Activated CD8-positive, alpha-beta memory T cell treated with anti-CD3 and anti-CD28 coated beads for 48 hours (primary cell): ENCODE measurements around the gene THBS3.
"Not testable (repeated sequence)": the region's sequence is repeated elsewhere in the genome, so short reads cannot be mapped to it uniquely, and the experiment has no call there.

ENCODE experiments used
- DNase-seq, 3 experiments: peaks; one replicate each; pipeline ENCODE4 v3.0.0-alpha.2; 2020; ENCODE audit warnings: low read depth in 2 of 3, low spot score in 2 of 3

The THBS3 gene

DNA sequence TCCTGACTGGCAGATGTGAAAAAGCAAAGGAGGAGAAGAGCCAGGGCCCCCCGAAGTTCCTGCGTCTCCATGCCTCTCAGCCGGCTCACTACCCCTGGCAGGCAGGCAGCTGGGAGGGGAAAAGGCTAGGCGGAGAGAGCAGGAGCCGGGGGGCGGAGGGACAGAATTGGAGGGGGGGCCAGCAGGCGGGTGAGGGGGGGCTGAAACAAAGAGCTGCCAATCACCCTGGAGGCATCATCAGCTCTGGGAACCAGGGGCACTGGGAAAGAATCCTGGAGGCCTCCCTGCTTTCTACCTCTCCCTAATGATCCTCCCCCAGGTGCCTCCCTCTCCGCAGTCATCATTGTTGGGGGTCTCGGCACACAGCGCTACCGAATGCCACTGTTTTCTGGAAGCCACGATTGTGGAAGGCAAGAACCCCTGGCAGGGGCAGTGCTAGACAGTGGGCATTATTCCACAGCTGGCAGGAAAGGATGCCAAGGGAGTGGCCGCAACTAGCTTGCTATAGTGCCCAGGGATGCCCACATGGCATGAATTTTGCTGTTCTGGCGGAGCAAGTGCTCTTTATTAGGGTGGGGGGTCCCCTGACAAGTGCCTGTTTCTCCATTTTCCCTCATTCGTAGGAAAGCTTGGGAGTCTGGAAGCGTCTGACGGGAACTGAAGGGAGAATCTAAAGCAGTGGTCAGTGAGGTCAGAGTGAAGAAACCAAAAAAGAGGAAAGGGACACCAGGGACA lies at the start of gene THBS3:
Gene THBS3 (minus strand): TSS at position 92 of the 735 bp plus-strand sequence. CDS start 21 bp downstream, at position 71.
- DNase-seq: no peak

DNA sequence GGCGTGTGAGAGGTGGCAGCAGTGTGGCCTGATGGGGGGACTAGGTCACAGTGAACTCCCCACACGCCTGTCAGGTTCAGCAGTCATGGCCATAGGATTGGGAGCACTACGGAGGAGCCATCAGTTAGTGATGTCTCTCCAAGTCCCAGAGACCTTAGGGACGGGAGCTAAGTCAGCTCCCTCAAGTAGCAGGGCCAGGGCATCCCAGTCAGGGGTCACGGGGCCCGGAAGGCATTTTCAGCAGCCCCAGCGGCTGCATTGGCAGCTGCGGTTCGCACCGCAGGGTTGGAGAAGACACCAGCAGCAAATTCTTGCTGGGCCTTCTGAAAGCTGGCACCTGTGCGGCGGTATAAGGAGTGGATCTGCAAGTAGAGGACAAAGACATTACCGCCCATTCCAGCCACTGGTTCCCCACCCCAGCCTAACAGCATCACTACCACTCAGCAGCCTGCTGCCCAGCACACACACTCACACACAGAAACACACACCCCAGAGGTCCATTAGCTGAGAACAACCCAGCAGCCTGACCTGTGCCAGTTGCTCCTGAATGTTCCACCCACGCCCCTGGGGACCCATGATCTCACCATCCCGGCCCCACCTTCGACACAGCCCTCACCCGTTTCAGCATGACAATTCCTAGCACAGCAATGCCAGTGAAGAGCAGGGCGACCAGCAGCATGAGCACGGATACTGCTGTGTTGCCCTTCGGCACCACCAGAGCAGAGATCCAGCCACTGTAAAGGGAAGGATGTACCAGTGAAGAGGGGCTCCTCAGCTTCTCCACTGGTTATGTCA lies 48.6 kb upstream of the THBS3 start:
- no peak for DNase-seq

DNA sequence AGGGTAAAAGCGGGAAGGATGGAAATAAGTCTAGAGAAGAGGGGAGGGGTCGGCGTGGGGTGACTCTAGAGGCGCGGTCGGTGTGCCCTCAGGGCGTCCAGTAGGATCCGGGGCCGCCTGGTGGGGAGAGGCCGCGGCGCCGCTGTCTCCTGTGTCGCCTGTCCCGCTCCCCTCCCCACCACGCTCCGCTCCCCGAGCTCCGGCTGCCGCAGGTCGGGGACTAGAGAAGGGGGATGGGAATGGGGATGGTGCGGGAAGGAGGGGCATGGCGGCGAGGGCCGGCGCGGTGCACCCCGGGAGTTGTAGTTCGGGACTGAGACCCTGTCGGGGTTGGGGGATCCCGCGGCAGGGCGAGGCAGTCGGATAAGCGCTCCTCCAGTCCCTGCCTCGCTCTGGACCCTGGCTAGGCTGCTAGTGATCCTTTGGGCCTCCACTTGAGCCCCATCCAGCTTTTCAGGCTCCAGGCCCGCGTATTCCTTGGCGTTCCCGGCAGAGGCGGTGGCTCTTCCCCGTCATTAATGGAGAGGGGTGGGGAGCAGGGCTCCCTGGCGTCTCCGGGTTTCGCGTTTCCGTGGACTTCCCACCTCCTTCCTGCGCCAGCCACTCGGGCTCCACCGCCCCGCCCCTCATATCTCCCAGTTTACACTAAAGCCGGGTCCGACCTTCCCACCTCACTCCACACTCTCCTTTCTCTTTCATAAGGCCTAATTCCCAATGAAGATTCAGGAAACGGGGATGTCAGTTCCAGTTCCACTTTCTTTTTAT lies 47.7 kb upstream of the THBS3 start, which contains the start of gene ENTREP3:
Gene ENTREP3 (minus strand): TSS at position 241 of the 765 bp plus-strand sequence. CDS start 606 bp downstream, outside the sequence.
- peak; percentile 55 to 69 (median 68) for DNase-seq

DNA sequence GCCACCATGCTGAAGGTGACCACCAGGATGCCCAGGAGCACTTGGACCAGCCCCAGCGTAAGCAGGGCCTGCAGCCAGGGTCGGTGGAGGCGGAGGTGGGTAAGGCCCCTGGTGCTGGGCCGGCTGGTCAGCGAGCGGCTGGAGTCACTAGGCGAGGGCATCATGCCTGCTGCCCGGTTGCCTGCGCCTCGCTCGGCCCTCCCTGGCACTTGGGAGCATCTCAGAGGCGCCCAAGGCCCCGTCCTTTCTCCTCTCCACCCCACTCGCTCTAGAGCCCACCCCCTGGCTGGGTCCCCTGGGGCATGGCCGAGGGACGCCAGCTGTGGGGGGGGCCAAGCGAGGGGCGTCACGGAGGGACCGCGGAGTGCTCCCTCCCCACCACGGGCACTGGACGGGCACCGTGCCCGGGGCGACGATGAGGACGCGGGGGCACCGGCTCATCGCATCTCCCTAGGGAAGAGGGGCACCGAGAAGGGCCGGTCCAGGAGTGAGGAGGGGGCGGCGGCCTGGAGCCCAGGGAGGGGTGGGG lies 47.1 kb upstream of the THBS3 start:
- DNase-seq: no peak

DNA sequence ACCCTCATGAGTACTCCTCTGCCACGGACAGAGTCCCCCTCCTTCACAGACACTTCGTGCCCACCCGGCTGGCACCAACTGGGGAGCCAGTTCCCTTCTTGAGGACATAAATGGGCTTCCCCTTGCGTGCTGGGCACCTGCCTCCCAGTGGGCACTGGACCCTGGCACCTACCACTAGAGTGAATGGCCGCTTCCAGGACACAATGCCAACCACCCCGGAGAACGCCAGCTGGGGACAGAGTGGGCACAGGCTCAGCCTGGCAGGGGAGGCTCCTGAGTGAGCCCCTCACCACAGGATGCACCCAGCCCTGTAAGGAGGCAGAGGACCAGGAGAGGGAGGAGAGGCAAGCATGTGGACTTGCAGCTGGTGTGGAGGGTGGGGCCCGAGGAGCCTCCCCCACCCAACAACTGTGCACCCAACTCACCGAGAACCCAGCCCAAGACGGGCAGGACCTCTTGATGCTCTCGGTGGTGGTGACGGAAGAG lies 46.6 kb upstream of the THBS3 start:
- no peak for DNase-seq

DNA sequence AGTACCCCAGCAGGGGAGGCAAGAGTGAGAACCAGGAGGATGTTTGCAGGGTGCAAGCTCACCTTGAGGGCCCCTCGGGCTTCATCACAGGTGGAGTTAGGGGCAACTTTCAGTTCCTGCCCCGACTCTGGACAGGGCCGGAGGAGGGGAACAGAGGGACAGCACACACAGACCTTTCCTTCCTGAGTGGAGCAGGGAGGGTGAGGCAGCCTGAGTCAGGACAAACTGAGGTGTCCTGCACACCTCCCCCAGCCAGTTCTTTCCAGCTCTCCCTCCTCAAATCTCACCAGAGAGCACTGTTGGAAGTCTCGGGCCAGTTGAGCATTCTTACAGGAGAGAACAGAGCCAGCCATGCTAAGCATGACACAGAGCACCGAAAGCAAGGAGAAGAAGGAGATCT lies 46.1 kb upstream of the THBS3 start:
- no peak for DNase-seq

DNA sequence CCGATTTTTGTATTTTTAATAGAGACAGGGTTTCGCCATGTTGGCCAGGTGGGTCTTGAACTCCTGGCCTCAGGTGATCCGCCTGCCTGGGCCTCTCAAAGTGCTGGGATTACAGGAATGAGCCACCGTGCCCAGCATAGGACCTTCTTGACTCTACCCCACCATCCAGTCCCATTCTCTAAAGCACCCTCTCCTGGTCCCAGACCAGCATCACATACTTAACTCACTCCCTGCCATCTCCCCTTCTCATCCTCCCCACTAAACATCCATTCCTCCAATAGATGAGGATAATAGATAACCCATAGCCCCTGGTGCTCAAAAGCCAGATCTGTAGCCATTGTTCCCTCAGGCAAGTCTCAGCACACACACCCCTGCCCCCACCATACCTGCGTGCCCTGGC lies 45.5 kb upstream of the THBS3 start:
- no peak for DNase-seq

DNA sequence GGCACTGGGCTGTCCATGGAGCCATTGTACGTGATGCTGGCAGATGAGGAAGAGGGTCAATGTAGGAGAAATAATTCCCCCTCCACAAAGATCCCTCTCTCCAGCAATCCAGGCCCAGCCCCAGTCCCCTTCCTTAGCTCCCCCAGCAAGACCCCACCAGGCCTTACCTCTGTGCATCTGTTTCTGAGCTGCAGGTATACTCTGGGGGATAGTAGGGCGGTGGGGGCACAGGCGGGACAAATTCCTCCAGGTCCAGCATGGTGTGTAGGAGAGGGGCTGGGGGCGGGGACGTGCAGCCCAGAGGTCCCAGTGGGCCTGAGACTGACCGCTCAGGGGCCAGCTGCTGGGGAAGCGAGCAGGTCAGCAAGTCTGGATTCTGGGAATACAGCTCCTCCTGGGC lies 43.9 kb upstream of the THBS3 start:
- no peak for DNase-seq

DNA sequence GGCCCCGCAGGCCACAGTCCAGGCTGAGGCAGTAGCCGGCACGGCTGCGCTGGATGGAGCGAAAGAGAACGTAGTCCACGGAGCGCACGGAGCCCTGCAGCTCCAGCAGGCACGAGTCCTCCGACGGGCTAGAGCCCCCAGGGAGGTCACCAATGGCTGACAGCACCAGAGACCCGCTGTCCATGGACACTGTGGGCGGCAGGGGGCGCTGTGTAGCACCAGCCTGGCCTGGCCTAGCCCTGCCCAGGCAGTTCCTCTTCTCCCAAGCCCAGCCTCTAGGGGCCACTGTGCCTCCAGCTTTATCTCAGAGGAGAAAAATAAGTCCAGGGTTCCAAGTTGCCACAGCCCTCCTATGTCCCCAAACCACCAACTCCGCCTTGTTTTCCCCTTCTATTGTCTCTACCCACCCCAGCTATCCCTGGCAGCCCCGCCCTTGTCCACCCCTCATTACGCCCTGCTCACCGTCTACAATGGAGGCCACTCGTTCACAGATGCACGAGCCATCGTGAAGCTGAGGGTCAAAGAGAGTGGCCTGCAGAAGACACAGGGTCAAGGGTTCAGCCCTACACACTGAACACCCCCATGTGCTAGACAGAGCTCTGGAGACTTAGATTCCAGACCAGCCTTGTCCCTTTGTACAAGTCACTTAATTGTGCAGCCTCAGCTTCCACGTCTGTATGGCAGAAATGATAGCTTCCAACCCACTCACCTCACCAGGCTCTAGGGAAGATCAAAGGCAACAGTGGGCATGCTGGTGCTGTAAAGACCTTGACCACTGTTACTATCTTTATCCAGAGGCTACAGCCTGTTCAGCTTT lies 43.1 kb upstream of the THBS3 start:
- peak; percentile 87 to 97 (median 96) for DNase-seq

DNA sequence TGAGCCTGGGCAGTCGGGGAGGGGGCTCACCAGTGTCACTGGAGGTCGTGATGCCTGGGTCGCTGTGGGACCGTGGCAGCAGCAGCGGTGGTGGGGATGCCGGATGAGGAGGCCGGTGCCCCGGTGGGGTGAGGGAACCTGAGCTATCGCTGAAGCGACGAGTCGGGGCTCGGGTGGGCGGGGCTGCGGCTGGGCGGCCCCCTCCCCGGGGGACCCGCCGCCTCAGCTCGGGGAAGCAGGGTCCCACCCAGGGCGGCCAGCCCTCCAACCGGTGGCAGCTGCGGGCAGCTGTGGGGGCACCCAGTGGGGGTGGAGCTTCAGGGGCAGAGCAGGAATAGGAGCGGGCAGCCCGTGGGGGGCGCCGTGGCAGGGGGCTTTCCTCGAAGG lies 42.5 kb upstream of the THBS3 start:
- no peak for DNase-seq

DNA sequence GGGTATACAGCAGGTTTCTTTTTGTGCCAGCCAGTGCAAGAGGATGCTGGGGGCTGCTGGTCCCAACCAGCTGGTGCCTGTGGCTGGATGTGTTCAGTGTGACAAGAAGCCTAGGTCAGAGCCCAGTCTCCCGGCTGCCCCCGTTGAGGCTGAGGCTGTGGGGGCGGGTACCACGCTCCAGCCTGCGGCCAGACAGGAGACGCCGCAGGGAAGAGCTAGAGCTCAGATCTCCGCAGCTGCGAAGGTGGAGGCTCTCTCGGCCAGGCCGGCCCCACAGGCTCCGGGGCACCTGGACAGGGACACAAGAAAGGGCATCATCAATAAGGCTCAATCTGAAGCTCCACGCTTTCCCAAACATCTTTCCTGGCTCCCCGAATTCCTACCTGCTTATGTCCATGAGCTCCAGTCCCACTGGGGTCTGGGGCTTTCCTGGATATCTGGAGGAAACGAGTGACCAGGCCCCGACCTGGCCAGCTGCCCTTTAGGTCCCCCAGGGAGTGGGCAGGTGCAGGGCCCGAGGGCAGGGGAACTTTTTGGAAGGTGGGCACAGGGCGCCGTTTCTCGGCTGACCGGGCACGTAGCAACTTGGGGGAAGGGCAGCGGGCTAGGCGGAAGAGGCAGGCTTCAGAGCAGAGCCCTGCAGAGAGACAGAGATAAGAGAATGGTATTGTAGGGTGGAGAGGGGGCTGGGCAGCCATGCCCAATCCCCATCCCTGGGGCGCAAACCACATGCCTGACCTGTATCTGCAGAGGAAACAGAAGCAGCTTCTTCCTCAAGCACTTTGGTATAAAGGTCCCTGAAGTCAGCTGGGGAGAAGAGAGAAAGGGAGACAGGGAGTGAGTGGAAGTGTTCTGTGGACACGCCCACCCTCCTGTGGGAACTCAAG lies 40.2 kb upstream of the THBS3 start:
- no peak for DNase-seq

DNA sequence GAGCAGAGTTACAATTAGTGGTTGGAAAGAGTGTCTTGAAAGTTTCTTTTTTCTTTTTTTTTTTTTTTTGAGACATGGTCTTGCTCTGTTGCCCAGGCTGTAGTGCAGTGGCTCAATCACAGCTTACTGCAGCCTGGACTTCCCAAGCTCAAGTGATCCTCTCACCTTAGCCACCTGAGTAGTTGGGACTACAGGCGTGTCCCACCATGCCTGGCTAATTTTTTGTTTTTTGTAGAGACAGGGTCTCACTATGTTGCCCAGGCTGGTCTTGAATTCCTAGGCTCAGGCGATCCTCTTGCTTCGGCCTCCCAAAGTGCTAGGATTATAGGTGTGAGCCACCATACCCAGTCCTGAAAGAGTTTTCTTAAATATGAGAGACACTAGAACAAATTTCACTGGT lies 39.1 kb upstream of the THBS3 start:
- DNase-seq: not testable (repeated sequence)

DNA sequence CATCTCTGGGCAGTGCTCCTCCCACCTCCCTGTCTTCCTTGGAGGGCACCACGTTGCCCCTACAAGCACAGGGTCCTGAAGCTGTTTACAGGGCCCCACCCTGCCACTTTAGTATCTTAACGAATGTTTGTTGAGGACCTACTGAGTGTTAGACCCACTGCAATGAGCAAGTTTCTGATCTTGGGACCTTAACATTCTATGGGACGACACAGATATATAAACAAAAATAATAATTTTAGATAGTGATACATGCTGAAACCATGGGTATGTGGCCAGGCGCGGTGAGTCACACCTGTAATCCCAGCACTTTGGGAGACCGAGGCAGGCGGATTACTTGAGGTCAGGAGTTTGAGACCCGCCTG lies 37.4 kb upstream of the THBS3 start:
- DNase-seq: no peak

DNA sequence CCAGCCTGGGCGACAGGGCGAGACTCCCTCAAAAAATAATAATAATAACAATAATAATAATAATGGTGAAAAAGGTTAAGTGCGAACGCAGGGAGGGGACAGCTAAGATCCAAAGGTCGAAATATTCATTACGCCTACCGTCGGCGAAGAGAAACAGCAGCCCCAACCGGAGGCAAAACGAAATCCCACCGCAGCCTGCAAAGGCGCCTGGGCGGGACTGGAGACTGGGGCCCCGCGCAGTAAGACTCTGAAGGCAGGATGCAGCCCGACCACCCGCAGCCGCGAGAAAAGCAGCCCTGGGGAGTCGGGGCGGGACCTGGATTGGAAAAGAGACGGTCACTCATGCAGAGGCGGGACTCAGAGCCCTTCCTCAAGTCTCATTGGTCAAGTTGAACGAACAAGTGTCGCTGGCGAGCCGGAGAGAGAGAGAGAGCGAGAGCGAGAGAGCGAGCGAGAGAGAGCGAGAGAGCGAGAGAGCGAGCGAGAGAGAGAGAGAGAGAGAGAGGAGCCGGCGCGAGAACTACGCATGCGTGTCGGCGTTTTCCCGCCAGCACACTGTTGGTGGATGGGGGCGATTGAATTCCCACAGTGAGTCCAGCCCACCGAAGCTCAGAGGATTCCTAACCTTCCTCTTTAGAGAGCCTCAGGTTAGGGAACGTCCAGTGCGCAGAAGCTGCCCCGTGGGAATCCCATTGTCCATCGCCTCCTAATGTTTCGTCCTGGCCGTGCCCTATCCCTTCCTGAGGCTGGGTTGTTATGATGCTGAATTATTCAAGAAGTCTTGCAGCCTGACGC lies 36.9 kb upstream of the THBS3 start:
- DNase-seq: peak; percentile 81 to 91 (median 89)

DNA sequence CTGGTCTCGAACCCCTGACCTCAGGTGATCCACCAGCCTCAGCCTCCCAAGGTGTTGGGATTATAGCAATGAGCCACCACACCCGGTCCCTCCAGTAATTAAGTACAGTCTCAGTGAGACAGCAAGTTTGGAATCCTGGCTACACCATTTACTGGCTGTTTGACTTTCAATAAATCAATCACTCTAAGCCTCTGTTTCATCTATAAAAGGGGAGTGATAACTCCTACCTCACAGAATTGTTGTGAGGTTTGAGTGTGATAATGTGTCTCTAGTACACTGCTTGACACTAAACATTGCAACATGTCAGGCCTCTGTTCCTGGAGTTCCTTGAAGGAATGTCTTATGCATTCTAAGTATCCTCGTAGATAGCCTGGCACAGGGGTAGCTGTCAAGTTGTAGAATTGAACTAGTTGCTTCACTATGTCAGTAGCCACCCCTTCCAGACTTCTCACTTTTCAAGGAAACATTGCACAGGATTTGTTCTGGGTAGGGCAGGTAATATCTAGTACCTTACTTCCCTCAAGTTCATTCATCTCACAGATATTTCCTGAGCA lies 35.2 kb upstream of the THBS3 start:
- no peak for DNase-seq

DNA sequence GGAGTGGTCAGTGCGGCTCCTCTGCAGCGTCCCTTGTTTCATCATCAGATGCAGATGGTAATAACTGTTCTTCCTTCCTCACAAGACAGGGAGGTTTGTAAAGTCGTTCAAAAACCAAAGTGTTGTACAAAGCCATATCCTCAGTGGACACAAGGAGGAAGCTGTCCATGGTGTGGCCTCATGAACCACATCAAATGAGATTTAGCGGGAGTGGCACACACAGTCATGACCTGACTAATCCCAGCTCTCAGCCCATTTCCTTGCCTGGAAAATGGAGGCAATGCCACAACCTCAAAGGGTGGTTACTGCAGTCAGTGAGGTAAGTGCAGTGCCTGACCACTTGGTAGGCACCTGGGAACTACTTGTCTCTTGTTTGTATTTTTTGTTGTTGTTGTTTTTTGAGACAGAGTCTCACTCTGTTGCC lies 34.2 kb upstream of the THBS3 start:
- no peak for DNase-seq

DNA sequence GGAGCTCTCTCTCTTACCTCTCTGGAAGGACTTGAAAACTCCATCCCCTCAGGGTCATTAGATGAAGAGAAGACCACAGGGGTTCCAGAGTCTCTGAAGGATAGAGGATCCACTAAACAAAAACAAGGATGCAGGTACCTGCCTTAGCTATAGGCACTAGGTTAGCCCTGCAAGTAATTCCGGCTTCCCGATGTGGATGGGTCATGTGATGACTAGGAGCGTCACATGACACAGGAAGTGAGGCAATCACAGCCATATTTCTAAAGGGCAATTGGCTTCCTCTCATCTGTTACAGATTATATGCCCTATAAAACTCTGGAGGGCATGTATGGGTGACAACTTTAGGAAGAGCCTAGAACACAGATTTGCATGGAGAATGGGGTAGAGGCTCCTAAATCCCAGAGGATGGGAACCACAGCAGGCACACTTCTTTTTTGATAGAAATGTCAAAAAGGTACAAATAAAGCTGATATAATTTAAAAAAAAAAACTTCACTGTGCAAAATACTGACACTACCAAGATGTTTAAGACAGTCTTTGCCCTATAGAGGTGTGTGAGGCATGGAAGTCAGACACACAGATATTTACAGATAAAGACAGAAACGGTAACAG lies 33.5 kb upstream of the THBS3 start:
- no peak for DNase-seq

DNA sequence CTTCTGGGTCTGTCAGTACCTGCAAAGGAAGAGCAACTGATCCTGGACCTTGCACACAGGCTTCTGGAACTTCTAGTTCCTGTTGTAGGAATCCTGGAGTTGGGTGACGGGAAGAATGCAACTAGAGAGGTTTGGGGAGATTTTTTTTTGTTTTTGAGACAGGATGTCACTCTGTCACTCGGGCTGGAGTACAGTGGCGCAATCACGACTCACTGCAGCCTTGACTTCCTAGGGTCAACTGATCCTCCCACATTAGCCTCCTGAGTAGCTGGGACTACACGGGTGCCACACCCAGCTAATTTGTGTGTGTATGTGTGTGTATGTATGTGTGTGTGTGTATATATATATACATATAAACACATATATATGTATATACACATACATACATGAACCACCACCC lies 28.8 kb upstream of the THBS3 start:
- no peak for DNase-seq
